ENCODE measurements around the gene POU6F2.
"Not testable (repeated sequence)": the region's sequence is repeated elsewhere in the genome, so short reads cannot be mapped to it uniquely, and the experiment has no call there.

POU6F2 gene

GRCh38 chr7:38977685-38978084 lies at the start of gene POU6F2:
Gene POU6F2, plus strand, starts transcription at chr7:38977909. Its CDS starts 45 bp downstream, at chr7:38977954.
- no peak for DNase-seq

- DNase-seq: no peak
Measured at GRCh38 chr7:38928506-38928905, 49.2 kb upstream of the POU6F2 start.

GRCh38 chr7:38929460-38930171 lies 48.1 kb upstream of the POU6F2 start:
- DNase-seq: no peak

- peak; percentile 60 to 66 for DNase-seq
Measured at GRCh38 chr7:38932509-38933168, 45.1 kb upstream of the POU6F2 start.

GRCh38 chr7:38934051-38934450 lies 43.7 kb upstream of the POU6F2 start:
- no peak for DNase-seq

GRCh38 chr7:38934536-38934935 lies 43.2 kb upstream of the POU6F2 start:
- DNase-seq: no peak

GRCh38 chr7:38936641-38937040 lies 41.1 kb upstream of the POU6F2 start:
- no peak for DNase-seq

- DNase-seq: no peak
Measured at GRCh38 chr7:38938001-38938485, 39.7 kb upstream of the POU6F2 start.

GRCh38 chr7:38938589-38938988 lies 39.1 kb upstream of the POU6F2 start:
- no peak for DNase-seq

GRCh38 chr7:38940774-38941173 lies 36.9 kb upstream of the POU6F2 start:
- DNase-seq: no peak

GRCh38 chr7:38942431-38943051 lies 35.2 kb upstream of the POU6F2 start:
- no peak for DNase-seq

GRCh38 chr7:38947541-38947940 lies 30.2 kb upstream of the POU6F2 start:
- not testable (repeated sequence) for DNase-seq

GRCh38 chr7:38950309-38950708 lies 27.4 kb upstream of the POU6F2 start:
- no peak for DNase-seq

- DNase-seq: no peak
Measured at GRCh38 chr7:38951213-38951612, 26.5 kb upstream of the POU6F2 start.

GRCh38 chr7:38953227-38953626 lies 24.5 kb upstream of the POU6F2 start:
- DNase-seq: no peak

- DNase-seq: no peak
Measured at GRCh38 chr7:38953971-38954370, 23.7 kb upstream of the POU6F2 start.

- DNase-seq: no peak
Measured at GRCh38 chr7:38955892-38956291, 21.8 kb upstream of the POU6F2 start.

- DNase-seq: no peak
Measured at GRCh38 chr7:38962028-38962427, 15.7 kb upstream of the POU6F2 start.

GRCh38 chr7:38964921-38965320 lies 12.8 kb upstream of the POU6F2 start:
- DNase-seq: no peak

- DNase-seq: no peak
Measured at GRCh38 chr7:38973760-38974159, 3.9 kb upstream of the POU6F2 start.

GRCh38 chr7:38975944-38976392 lies 1.7 kb upstream of the POU6F2 start:
- no peak for DNase-seq

GRCh38 chr7:38978491-38978890 lies 782 bp downstream of the POU6F2 start:
- DNase-seq: no peak

GRCh38 chr7:38992203-38992602 lies 14.5 kb downstream of the POU6F2 start:
- DNase-seq: no peak

GRCh38 chr7:39001595-39001994 lies 23.9 kb downstream of the POU6F2 start:
- DNase-seq: no peak

Measured in activated T-cell treated with anti-CD3 and anti-CD28 coated beads, Interleukin-2, amount 50 U/mL, for 48 hours (primary cell).